OCI-LY3 (cell line): ENCODE data around the gene ACAN.

ENCODE experiments used
- H2AFZ ChIP-seq: fragments of 200-600, 300-600 bp; shearing (Covaris generic); 2 replicates; pipeline ENCODE4 v1.6.0; 2014; ENCODE audit warnings: antibody characterized with exemption, low read depth, low read length
- H3K27ac ChIP-seq: fragments of 200-600, 300-600 bp; sonication (generic); 2 replicates; pipeline ENCODE4 v1.5.1; 2014; ENCODE audit warnings: mild to moderate bottlenecking, low read length, moderate library complexity, mixed read lengths
- H3K27me3 ChIP-seq: fragments of 200-600, 300-600 bp; sonication (generic); 2 replicates; pipeline ENCODE4 v1.6.1; 2014; ENCODE audit warnings: low read depth, low read length, mixed read lengths
- H3K36me3 ChIP-seq: fragments of 200-600, 300-600 bp; sonication (generic); replicated peaks from 2 replicates; pipeline ENCODE3; 2014; ENCODE audit warnings: low read depth, low read length, mixed read lengths
- H3K4me1 ChIP-seq: fragments of 300-600, 200-600 bp; sonication (generic); 2 replicates; pipeline ENCODE4 v1.6.1; 2014; ENCODE audit warnings: low read length, mixed read lengths
- H3K4me2 ChIP-seq: fragments of 200-600, 300-600 bp; sonication (generic); 2 replicates; pipeline ENCODE4 v1.6.1; 2014; ENCODE audit warnings: low read length, mixed read lengths
- H3K4me3 ChIP-seq: fragments of 300-600, 200-600 bp; sonication (generic); 2 replicates; pipeline ENCODE4 v1.5.1; 2014; ENCODE audit warnings: antibody characterized with exemption, mild to moderate bottlenecking, low read length, moderate library complexity
- H3K79me2 ChIP-seq: fragments of 300-600, 200-600 bp; shearing (Covaris generic); 2 replicates; pipeline ENCODE4 v1.6.1; 2014; ENCODE audit warnings: mild to moderate bottlenecking, low read length, mixed read lengths
- H3K9ac ChIP-seq: fragments of 300-600, 200-600 bp; shearing (Covaris generic); 2 replicates; pipeline ENCODE4 v1.6.0; 2014; ENCODE audit warnings: mild to moderate bottlenecking, low read length, moderate library complexity
- H3K9me3 ChIP-seq: fragments of 200-600, 300-600 bp; shearing (Covaris generic); 2 replicates; pipeline ENCODE4 v1.6.1; 2014; ENCODE audit warnings: low read length, mixed read lengths; ENCODE audit not compliant: insufficient read depth
- H4K20me1 ChIP-seq: fragments of 200-600, 300-600 bp; sonication (generic); 2 replicates; pipeline ENCODE4 v1.6.1; 2016; ENCODE audit warnings: low read length, mixed read lengths; ENCODE audit not compliant: insufficient read depth
- EZH2phosphoT487 ChIP-seq: fragments of 200-600 bp; shearing (Covaris generic); IDR thresholded peaks from 2 replicates; pipeline ENCODE4 v1.6.1; 2018; ENCODE audit warnings: antibody characterized with exemption, mixed run types, low read depth
- TF ChIP-seq, protein P1 (sequence below): fragments of 200-600, 300-600 bp; sonication (generic); IDR thresholded peaks from 2 replicates; pipeline ENCODE4 v1.5.1; 2014; ENCODE audit warnings: antibody characterized with exemption, low read length, low read depth

Gene ACAN

DNA sequence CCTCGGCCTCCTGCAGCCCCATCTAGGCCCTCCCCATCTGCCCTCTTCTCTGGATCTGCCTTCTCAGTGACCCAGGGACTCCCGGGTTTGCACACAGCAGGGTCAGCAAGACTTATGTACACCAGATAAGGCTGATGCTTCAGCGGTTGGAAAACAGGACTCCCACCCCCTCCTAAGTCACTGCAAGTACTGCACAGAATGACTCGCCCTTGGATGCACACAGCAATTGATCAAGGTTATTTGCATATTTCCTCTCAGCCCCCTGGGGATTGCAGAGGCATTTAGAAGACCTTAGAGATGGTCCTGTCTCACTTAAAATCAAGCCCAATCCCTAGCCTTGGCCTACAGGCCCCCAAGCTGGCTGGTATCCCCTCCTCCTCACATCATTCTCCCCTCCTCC lies 8.9 kb downstream of the ACAN start:
- no peak for TF ChIP-seq EZH2phosphoT487
- TF ChIP-seq, protein P1, sequence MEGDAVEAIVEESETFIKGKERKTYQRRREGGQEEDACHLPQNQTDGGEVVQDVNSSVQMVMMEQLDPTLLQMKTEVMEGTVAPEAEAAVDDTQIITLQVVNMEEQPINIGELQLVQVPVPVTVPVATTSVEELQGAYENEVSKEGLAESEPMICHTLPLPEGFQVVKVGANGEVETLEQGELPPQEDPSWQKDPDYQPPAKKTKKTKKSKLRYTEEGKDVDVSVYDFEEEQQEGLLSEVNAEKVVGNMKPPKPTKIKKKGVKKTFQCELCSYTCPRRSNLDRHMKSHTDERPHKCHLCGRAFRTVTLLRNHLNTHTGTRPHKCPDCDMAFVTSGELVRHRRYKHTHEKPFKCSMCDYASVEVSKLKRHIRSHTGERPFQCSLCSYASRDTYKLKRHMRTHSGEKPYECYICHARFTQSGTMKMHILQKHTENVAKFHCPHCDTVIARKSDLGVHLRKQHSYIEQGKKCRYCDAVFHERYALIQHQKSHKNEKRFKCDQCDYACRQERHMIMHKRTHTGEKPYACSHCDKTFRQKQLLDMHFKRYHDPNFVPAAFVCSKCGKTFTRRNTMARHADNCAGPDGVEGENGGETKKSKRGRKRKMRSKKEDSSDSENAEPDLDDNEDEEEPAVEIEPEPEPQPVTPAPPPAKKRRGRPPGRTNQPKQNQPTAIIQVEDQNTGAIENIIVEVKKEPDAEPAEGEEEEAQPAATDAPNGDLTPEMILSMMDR: no peak
- Histone ChIP-seq H3K27ac (no peak overlapping the region), H3K4me3 (no peak overlapping the region), H3K9ac (no peak overlapping the region), H4K20me1 (no peaks in the 10 kb centered on the region), H3K27me3 (peaks cover 18% of the 10 kb centered on the region), H3K9me3 (no peaks in the 10 kb centered on the region), H3K4me2 (peak overlapping the region; percentile 49), H3K4me1 (peaks cover 12% of the 10 kb centered on the region), H2AFZ (no peak overlapping the region), H3K79me2 (no peaks in the 10 kb centered on the region), H3K36me3 (no peaks in the 10 kb centered on the region)

DNA sequence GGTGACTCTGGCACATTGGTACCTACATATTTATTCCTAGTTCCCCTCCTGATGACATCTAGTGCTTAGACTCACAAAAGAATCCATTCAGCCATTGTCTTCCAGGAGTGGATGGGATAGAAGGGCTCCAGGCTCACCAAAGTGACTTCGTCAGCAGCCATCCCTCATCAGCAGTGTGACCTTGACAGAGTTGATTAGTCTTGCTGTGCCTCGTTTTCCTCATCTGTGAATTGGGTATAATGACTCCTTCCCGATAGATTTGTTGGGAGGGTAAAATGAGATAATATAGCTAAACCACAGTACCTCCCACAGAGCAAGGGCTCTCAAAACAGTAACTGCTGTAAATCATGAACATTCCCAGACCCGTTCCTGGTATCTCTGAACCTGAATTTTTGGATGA lies 10.7 kb downstream of the ACAN start:
- Histone ChIP-seq H3K9ac (no peak overlapping the region), H3K9me3 (no peaks in the 10 kb centered on the region), H3K27me3 (peaks cover 24% of the 10 kb centered on the region), H3K4me2 (no peak overlapping the region), H3K4me3 (no peak overlapping the region), H4K20me1 (no peaks in the 10 kb centered on the region), H3K4me1 (peaks cover 12% of the 10 kb centered on the region), H3K79me2 (no peaks in the 10 kb centered on the region), H3K27ac (no peak overlapping the region), H3K36me3 (no peaks in the 10 kb centered on the region), H2AFZ (no peak overlapping the region)
- TF ChIP-seq EZH2phosphoT487: no peak
- TF ChIP-seq, protein P1: no peak

DNA sequence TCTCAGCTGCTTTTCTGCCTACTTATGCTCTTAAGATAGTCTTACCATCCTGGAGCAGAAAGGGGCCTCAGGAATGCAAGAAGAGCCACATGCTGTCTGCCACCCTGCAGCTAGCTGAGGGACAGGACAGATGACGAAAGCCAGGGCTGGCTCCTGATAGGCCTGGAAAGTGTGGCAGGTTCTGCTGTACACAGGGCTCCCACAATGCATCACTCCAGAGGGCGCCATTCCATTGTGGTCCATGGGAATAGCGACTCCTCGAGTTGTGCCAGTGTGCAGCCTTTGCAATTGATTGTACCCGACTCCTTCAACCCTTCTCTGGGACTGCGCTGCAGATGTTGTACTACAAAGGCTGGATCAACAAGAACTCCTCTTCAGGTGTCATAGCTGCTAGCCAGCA lies 11.2 kb downstream of the ACAN start:
- Histone ChIP-seq H3K9ac (no peak overlapping the region), H3K9me3 (no peaks in the 10 kb centered on the region), H2AFZ (no peak overlapping the region), H3K27me3 (peaks cover 24% of the 10 kb centered on the region), H4K20me1 (no peaks in the 10 kb centered on the region), H3K4me3 (no peak overlapping the region), H3K27ac (no peak overlapping the region), H3K4me2 (no peak overlapping the region), H3K36me3 (no peaks in the 10 kb centered on the region), H3K79me2 (no peaks in the 10 kb centered on the region), H3K4me1 (peaks cover 12% of the 10 kb centered on the region)
- no peak for TF ChIP-seq EZH2phosphoT487
- TF ChIP-seq, protein P1: no peak

DNA sequence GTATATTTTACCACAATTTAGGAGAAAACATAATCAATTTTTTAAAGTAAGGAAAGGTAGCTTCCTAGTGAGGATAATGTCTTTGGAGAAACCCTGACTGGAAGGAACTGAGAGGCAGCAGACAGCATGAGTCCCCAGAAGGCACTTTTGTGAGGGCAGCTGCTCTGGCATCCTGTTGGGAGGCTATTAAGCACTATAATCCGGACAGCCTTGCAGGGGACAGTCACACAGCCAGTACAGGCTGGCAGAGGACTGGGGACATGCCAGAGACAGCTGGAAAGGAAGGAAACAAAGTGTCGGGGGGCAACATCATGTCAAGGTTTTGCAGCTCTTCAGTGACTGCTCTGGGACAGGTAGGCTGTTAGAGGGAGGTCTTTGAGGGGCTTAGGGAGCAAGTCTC lies 15.7 kb downstream of the ACAN start:
- Histone ChIP-seq H3K4me2 (no peak overlapping the region), H3K4me3 (no peak overlapping the region), H3K79me2 (no peaks in the 10 kb centered on the region), H4K20me1 (no peaks in the 10 kb centered on the region), H3K27ac (no peak overlapping the region), H3K9ac (no peak overlapping the region), H2AFZ (no peak overlapping the region), H3K27me3 (peaks cover 40% of the 10 kb centered on the region), H3K4me1 (no peaks in the 10 kb centered on the region), H3K9me3 (no peaks in the 10 kb centered on the region), H3K36me3 (no peaks in the 10 kb centered on the region)
- no peak for TF ChIP-seq EZH2phosphoT487
- TF ChIP-seq, protein P1: no peak
